A549 (cell line): ENCODE data around the gene ZNF764. TPM values are rescaled to one million over a fixed set of nuclear protein-coding genes. Genes with fewer than 3 reads are reported as not detected.
"Not testable (repeated sequence)": the region's sequence is repeated elsewhere in the genome, so short reads cannot be mapped to it uniquely, and the experiment has no call there.

ENCODE experiments used
- ATAC-seq, 2 experiments: fragments of 200-7000 bp in 1 of 2; fragments of >200 bp in 1 of 2; cut with Nextera tagmentation in 1 of 2; cut with Tn5 transposase in 1 of 2; 3 replicates each; pipeline versions ENCODE4 v1.8.0 to v1.9.1; 2018 to 2020; ENCODE audit warnings: mild to moderate bottlenecking in 1 of 2, moderate library complexity in 1 of 2
- CTCF ChIA-PET: fragments of 300-600 bp; sonication (Branson Sonifier 250); formaldehyde crosslinking; extraction: SDS; loops from one replicate; lab custom pipeline; 2021; ENCODE audit warnings: antibody characterized with exemption, inconsistent platforms; lab: Yijun Ruan, JAX
- POLR2A ChIA-PET: fragments of 350-600 bp; formaldehyde crosslinking; extraction: SDS; loops from one replicate; lab custom pipeline; 2021; ENCODE audit warnings: antibody characterized with exemption, inconsistent platforms; lab: Yijun Ruan, JAX
- DNase-seq, 2 experiments: peaks; one replicate each; pipeline versions ENCODE4 v3.0.0 to v3.0.0-alpha.2; 2011 to 2016; ENCODE audit warnings: low read depth in 1 of 2, low spot score in 1 of 2
- FAIRE-seq: peaks from 2 replicates; lab custom pipeline; 2011; peaks lifted over from hg19 to GRCh38; lab: Jason Lieb, UNC
- H3K27ac ChIP-seq, 2 experiments: fragments of >200 bp; sonication (Bioruptor Twin); formaldehyde crosslinking; 3 replicates each; pipeline ENCODE4 v1.5.1; 2016 to 2017
- H3K4me1 ChIP-seq: fragments of >200 bp; sonication (Bioruptor Twin); formaldehyde crosslinking; 3 replicates; pipeline ENCODE4 v1.6.1; 2016
- H3K4me2 ChIP-seq: fragments of >200 bp; sonication (Bioruptor Twin); formaldehyde crosslinking; 3 replicates; pipeline ENCODE4 v1.6.1; 2016
- H3K4me3 ChIP-seq: fragments of >200 bp; sonication (Bioruptor Twin); formaldehyde crosslinking; 3 replicates; pipeline ENCODE4 v1.5.1; 2016
- H3K9me3 ChIP-seq: fragments of >200 bp; sonication (Bioruptor Twin); formaldehyde crosslinking; 3 replicates; pipeline ENCODE4 v1.6.1; 2016
- BHLHE40 ChIP-seq: IDR thresholded peaks from 2 replicates; pipeline ENCODE4 v1.6.1; 2012; ENCODE audit warnings: low read depth, low read length, inconsistent platforms
- CHD2 ChIP-seq: fragments of 150-350 bp; IDR thresholded peaks from 2 replicates; pipeline ENCODE4 v1.6.1; 2014; ENCODE audit warnings: low read length; ENCODE audit not compliant: partially characterized antibody
- FOXS1 ChIP-seq: fragments of 250-450 bp; sonication (Bioruptor Pico); IDR thresholded peaks from 2 replicates; pipeline ENCODE4 v1.5.0; 2020; ENCODE audit warnings: mild to moderate bottlenecking, moderate library complexity
- JUN ChIP-seq, 2 experiments: fragments of >200 bp; sonication (Bioruptor Twin); formaldehyde crosslinking; IDR thresholded peaks; 2 replicates in 1 of 2; 3 replicates in 1 of 2; pipeline ENCODE4 v1.6.1; 2016 to 2017
- NFE2L2 ChIP-seq: fragments of 150-350 bp; conservative IDR thresholded peaks from 2 replicates; pipeline ENCODE4 v1.6.1; 2014; ENCODE audit warnings: low read length
- NR3C1 ChIP-seq: fragments of >200 bp; sonication (Bioruptor Twin); formaldehyde crosslinking; IDR thresholded peaks from 3 replicates; pipeline ENCODE4 v1.6.1; 2017
- POLR2A ChIP-seq: IDR thresholded peaks from 2 replicates; pipeline ENCODE4 v1.6.1; 2012; ENCODE audit warnings: mild to moderate bottlenecking, low read length
- SREBF2 ChIP-seq: fragments of 450-650 bp; IDR thresholded peaks from 2 replicates; pipeline ENCODE4 v1.6.1; 2014; ENCODE audit warnings: mild to moderate bottlenecking, moderate library complexity
- TP53 ChIP-seq: fragments of 250-450 bp; sonication (Bioruptor Pico); IDR thresholded peaks from 2 replicates; pipeline ENCODE4 v1.5.0; 2021; ENCODE audit warnings: mild to moderate bottlenecking, moderate library complexity
- WGBS: methylation state at CpG from one replicate; pipeline ENCODE4 v1.1.6; 2017; ENCODE audit errors: missing lambda C conversion rate; 5-methylcytosine and 5-hydroxymethylcytosine counted together
- polyA plus RNA-seq, 4 experiments: library from polyadenylated mRNA; depleted of rRNA in 3 of 4; stranded (reverse); fragments of >200 nt; fragmentation: RNase III in 1 of 4; extraction: RNeasy Plus Mini Kit Qiagen cat#74134 plus additional on column Dnase treatment in 1 of 4; gene quantifications; 2 replicates in 3 of 4; 3 replicates in 1 of 4; pipeline ENCODE4 v1.2.3, GENCODE V29; 2011 to 2017
- TF ChIP-seq, protein P1 (sequence below): fragments of 200-600 bp; sonication (generic); IDR thresholded peaks from 2 replicates; pipeline ENCODE4 v1.6.1; 2016; ENCODE audit warnings: antibody characterized with exemption, mild to moderate bottlenecking, moderate library complexity
- TF ChIP-seq, protein P2 (sequence below): fragments of 250-450 bp; sonication (Bioruptor Pico); IDR thresholded peaks from 2 replicates; pipeline ENCODE4 v1.5.0; 2021; ENCODE audit warnings: mild to moderate bottlenecking, moderate library complexity, borderline replicate concordance
- TF ChIP-seq, protein P3 (sequence below): IDR thresholded peaks from 2 replicates; pipeline ENCODE4 v1.6.1; 2012; ENCODE audit warnings: low read depth, borderline replicate concordance

ZNF764 gene
- polyA plus RNA-seq, 2 of the 4 experiments (the other 2 are of a cell fraction): 2.9 to 4.0 TPM

DNA sequence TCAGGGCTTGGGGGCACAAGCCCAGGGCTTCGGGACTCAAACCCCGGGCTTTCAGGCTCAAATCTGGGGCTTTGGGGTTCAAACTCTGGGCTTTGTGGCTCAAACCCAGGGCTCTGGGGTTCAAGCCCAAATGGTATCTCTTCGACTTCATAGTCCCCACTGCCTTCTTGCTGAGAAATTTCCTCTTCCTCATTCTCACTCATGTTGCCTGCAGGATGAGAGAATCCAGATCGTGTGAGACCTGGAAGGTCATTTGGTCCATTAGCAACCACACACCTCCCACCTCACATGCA lies 32.4 kb downstream of the ZNF764 start:
- peak overlapping the region; percentile 81 for H3K4me2 ChIP-seq
- H3K4me1 ChIP-seq: peaks cover 27% of the 10 kb centered on the region
- POLR2A ChIA-PET: interaction anchor here (3.1 kb wide), 1 partner anchor 96 kb away, joined by 12 read pairs; the partner anchor contains the start of gene DCTPP1
- peak overlapping the region; percentile 96 to 98 for H3K27ac ChIP-seq
- CTCF ChIA-PET: interaction anchor here (1.6 to 2.1 kb wide), 3 partner anchors 9 to 103 kb away, joined by 6 to 8 read pairs (median 6); partner anchors contain the start of gene ZNF747
- H3K4me3 ChIP-seq: peak overlapping the region; percentile 85
- no peak for ATAC-seq
- no peak for DNase-seq
- TF ChIP-seq, protein P1, sequence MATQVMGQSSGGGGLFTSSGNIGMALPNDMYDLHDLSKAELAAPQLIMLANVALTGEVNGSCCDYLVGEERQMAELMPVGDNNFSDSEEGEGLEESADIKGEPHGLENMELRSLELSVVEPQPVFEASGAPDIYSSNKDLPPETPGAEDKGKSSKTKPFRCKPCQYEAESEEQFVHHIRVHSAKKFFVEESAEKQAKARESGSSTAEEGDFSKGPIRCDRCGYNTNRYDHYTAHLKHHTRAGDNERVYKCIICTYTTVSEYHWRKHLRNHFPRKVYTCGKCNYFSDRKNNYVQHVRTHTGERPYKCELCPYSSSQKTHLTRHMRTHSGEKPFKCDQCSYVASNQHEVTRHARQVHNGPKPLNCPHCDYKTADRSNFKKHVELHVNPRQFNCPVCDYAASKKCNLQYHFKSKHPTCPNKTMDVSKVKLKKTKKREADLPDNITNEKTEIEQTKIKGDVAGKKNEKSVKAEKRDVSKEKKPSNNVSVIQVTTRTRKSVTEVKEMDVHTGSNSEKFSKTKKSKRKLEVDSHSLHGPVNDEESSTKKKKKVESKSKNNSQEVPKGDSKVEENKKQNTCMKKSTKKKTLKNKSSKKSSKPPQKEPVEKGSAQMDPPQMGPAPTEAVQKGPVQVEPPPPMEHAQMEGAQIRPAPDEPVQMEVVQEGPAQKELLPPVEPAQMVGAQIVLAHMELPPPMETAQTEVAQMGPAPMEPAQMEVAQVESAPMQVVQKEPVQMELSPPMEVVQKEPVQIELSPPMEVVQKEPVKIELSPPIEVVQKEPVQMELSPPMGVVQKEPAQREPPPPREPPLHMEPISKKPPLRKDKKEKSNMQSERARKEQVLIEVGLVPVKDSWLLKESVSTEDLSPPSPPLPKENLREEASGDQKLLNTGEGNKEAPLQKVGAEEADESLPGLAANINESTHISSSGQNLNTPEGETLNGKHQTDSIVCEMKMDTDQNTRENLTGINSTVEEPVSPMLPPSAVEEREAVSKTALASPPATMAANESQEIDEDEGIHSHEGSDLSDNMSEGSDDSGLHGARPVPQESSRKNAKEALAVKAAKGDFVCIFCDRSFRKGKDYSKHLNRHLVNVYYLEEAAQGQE: no peak
- TF ChIP-seq, protein P2, sequence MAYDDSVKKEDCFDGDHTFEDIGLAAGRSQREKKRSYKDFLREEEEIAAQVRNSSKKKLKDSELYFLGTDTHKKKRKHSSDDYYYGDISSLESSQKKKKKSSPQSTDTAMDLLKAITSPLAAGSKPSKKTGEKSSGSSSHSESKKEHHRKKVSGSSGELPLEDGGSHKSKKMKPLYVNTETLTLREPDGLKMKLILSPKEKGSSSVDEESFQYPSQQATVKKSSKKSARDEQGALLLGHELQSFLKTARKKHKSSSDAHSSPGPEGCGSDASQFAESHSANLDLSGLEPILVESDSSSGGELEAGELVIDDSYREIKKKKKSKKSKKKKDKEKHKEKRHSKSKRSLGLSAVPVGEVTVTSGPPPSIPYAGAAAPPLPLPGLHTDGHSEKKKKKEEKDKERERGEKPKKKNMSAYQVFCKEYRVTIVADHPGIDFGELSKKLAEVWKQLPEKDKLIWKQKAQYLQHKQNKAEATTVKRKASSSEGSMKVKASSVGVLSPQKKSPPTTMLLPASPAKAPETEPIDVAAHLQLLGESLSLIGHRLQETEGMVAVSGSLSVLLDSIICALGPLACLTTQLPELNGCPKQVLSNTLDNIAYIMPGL (CRISPR knock-in tag): no peak
- TF ChIP-seq SREBF2 (no peak), FOXS1 (CRISPR knock-in tag) (no peak), BHLHE40 (no peak)
- no peaks in the 10 kb centered on the region for H3K9me3 ChIP-seq
- 59% methylated on average over 4 of the region's 4 CpGs for WGBS
- FAIRE-seq: no peak

- peak overlapping the region in 1 of 2 experiments; percentile 96; a peak in 2 of 6 replicates for H3K27ac ChIP-seq
- CTCF ChIA-PET: interaction anchor here (1.0 to 2.4 kb wide), 5 partner anchors 10 to 104 kb away, joined by 4 to 9 read pairs (median 7); partner anchors contain the start of genes DCTPP1 and ZNF747
- 94% methylated on average over 48 of the region's 60 CpGs for WGBS
- H3K4me2 ChIP-seq: peak overlapping the region; percentile 81; the same call in 2 of the 3 replicates
- ATAC-seq (no peak), DNase-seq (no peak), FAIRE-seq (no peak)
- peaks cover 27% of the 10 kb centered on the region for H3K4me1 ChIP-seq
- no peaks in the 10 kb centered on the region for H3K9me3 ChIP-seq
- H3K4me3 ChIP-seq: no peak overlapping the region
- TF ChIP-seq CHD2 (no peak), POLR2A (0 out of 2 replicates have a peak, but pooled peaks have one; percentile 5), NFE2L2 (no peak), NR3C1 (no peak)
- TF ChIP-seq, protein P3, sequence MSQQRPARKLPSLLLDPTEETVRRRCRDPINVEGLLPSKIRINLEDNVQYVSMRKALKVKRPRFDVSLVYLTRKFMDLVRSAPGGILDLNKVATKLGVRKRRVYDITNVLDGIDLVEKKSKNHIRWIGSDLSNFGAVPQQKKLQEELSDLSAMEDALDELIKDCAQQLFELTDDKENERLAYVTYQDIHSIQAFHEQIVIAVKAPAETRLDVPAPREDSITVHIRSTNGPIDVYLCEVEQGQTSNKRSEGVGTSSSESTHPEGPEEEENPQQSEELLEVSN: no peak
- POLR2A ChIA-PET: interaction anchor here (0.6 to 3.1 kb wide), 6 partner anchors 34 to 109 kb away, joined by 3 to 12 read pairs (median 6); partner anchors contain the start of genes DCTPP1, ZNF689 and ZNF764
Measured at GRCh38 chr16:30524575-30525568, 33.3 kb downstream of the ZNF764 start.

GRCh38 chr16:30523768-30524574 lies 34.2 kb downstream of the ZNF764 start:
- DNase-seq (no peak), ATAC-seq (no peak), FAIRE-seq (no peak)
- Histone ChIP-seq H3K9me3 (no peaks in the 10 kb centered on the region), H3K27ac (no peak overlapping the region), H3K4me1 (peaks cover 27% of the 10 kb centered on the region), H3K4me3 (no peak overlapping the region), H3K4me2 (no peak overlapping the region)
- CTCF ChIA-PET: interaction anchor here (1.1 to 2.4 kb wide), 3 partner anchors 92 to 105 kb away, joined by 4 to 9 read pairs (median 6); partner anchors contain the start of gene DCTPP1
- POLR2A ChIA-PET: interaction anchor here (0.6 to 1.0 kb wide), 4 partner anchors 35 to 110 kb away, joined by 3 to 9 read pairs (median 4); partner anchors contain the start of genes DCTPP1 and ZNF764
- 89% methylated on average over 22 of the region's 26 CpGs for WGBS
- TF ChIP-seq JUN (IDR thresholded peaks at IDR 0.05) (peak in 1 of 2 experiments; percentile 21; a peak in 1 of 5 replicates), TP53 (no peak)

DNA sequence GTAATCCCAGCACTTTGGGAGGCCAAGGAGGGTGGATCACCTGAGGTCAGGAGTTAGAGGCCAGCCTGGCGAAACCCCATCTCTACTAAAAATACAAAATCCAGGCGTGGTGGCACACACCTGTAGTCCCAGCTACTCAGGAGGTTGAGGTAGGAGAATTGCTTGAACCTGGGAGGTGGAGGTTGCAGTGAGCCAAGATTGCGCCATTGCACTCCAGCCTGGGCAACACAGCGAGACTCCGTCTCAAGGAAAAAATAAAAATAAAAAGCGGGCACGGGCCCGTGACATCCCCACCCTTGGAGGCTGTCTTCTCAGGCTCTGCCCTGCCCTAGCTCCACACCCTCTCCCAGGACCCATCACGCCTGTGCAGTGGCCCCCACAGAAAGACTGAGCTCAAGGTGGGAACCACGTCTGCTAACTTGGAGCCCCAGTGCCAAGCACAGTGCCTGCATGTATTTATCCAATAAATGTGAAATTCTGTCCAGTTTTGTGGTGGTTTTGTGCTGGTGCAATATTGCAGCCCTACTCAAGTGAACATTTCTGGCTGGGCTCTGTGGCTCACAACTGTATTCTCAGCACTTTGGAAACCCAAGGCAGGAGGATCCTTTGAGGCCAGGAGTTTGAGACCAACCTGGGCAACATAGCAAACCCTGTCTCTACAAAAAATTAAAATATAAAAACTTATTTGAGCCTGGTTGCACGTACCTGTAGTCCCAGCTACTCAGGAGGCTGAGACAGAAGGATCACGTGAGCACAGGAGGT lies 35.3 kb downstream of the ZNF764 start:
- not testable (repeated sequence) for ATAC-seq, H3K27ac ChIP-seq, DNase-seq, FAIRE-seq, H3K4me3 ChIP-seq, H3K9me3 ChIP-seq
- peak overlapping the region; percentile 24; the same call in 2 of the 3 replicates for H3K4me2 ChIP-seq
- 90% methylated on average over 12 of the region's 12 CpGs for WGBS
- H3K4me1 ChIP-seq: peaks cover 24% of the 10 kb centered on the region
- CTCF ChIA-PET: interaction anchor here (0.9 to 2.4 kb wide), 5 partner anchors 10 to 475 kb away, joined by 3 to 9 read pairs (median 3); partner anchors contain the start of gene DCTPP1
- POLR2A ChIA-PET: interaction anchor here (1.3 kb wide), 1 partner anchor 35 kb away, joined by 4 read pairs; the partner anchor contains the start of gene ZNF764
